WTC11 (cell line): ENCODE data around the gene PPP1R12B. TPM values are rescaled to one million over a fixed set of nuclear protein-coding genes. Genes with fewer than 3 reads are reported as not detected.

Experiments
- ATAC-seq: fragments of 200-7000 bp; cut with Tn5 transposase; 2 replicates; pipeline ENCODE4 v1.10.0; 2021; ENCODE audit warnings: mild to moderate bottlenecking, moderate library complexity
- CTCF ChIA-PET: fragments of 300-600 bp; sonication (Branson Sonifier 250); formaldehyde crosslinking; loops from one replicate; lab custom pipeline; 2021; ENCODE audit warnings: antibody characterized with exemption; lab: Charles Lee
- POLR2A ChIA-PET: fragments of 350-600 bp; sonication (Branson Sonifier 250); formaldehyde crosslinking; loops from one replicate; lab custom pipeline; 2021; ENCODE audit warnings: antibody characterized with exemption; lab: Charles Lee
- DNase-seq: peaks from one replicate; pipeline ENCODE4 v3.0.0; 2021; ENCODE audit warnings: low spot score
- H3K27ac Mint-ChIP-seq: 2 replicates; pipeline ENCODE4 v1.8.0; 2021; ENCODE audit warnings: mixed read lengths
- H3K27me3 Mint-ChIP-seq: 2 replicates; pipeline ENCODE4 v1.8.0; 2021; ENCODE audit warnings: low read depth, mild to moderate bottlenecking, moderate library complexity, mixed read lengths
- H3K36me3 Mint-ChIP-seq: 2 replicates; pipeline ENCODE4 v1.8.0; 2021; ENCODE audit warnings: mixed read lengths
- H3K4me1 Mint-ChIP-seq: 2 replicates; pipeline ENCODE4 v1.8.0; 2022; ENCODE audit warnings: mixed read lengths
- H3K4me3 Mint-ChIP-seq: 2 replicates; pipeline ENCODE4 v1.8.0; 2021; ENCODE audit warnings: mild to moderate bottlenecking, moderate library complexity, mixed read lengths
- H3K9me3 Mint-ChIP-seq: 2 replicates; pipeline ENCODE4 v1.8.0; 2021; ENCODE audit warnings: mixed read lengths
- EMX1 ChIP-seq: fragments of 250-450 bp; sonication (Bioruptor Pico); IDR thresholded peaks from 2 replicates; pipeline ENCODE4 v1.8.0; 2021; ENCODE audit warnings: mild to moderate bottlenecking
- GRHL2 ChIP-seq: fragments of 250-450 bp; sonication (Bioruptor Pico); IDR thresholded peaks from 2 replicates; pipeline ENCODE4 v1.8.0; 2022; ENCODE audit warnings: mild to moderate bottlenecking, moderate library complexity; ENCODE audit not compliant: insufficient replicate concordance, severe bottlenecking
- MAX ChIP-seq: sonication (generic); formaldehyde crosslinking; IDR thresholded peaks from 2 replicates; pipeline ENCODE4 v1.8.0; 2022; ENCODE audit warnings: mild to moderate bottlenecking, missing genetic modification reagents
- NFE2L1 ChIP-seq: sonication (generic); formaldehyde crosslinking; IDR thresholded peaks from 2 replicates; pipeline ENCODE4 v1.8.1; 2023; ENCODE audit warnings: missing genetic modification reagents
- RELA ChIP-seq: sonication (generic); formaldehyde crosslinking; IDR thresholded peaks from 2 replicates; pipeline ENCODE4 v1.8.1; 2022; ENCODE audit warnings: missing genetic modification reagents, mild to moderate bottlenecking, borderline replicate concordance
- STAT6 ChIP-seq: sonication (generic); formaldehyde crosslinking; conservative IDR thresholded peaks from 2 replicates; pipeline ENCODE4 v1.8.1; 2023; ENCODE audit warnings: mild to moderate bottlenecking, low read depth, missing genetic modification reagents, moderate library complexity
- TEAD1 ChIP-seq: sonication (generic); formaldehyde crosslinking; IDR thresholded peaks from 2 replicates; pipeline ENCODE4 v1.8.0; 2022; ENCODE audit warnings: mild to moderate bottlenecking, missing genetic modification reagents
- ZBTB21 ChIP-seq: sonication (generic); formaldehyde crosslinking; IDR thresholded peaks from 2 replicates; pipeline ENCODE4 v1.8.1; 2023; ENCODE audit warnings: mild to moderate bottlenecking, missing genetic modification reagents, borderline replicate concordance
- ZNF138 ChIP-seq: sonication (generic); formaldehyde crosslinking; conservative IDR thresholded peaks from 2 replicates; pipeline ENCODE4 v1.8.1; 2022; ENCODE audit warnings: mild to moderate bottlenecking, moderate library complexity, missing genetic modification reagents
- ZNF423 ChIP-seq: fragments of 250-450 bp; sonication (Bioruptor Pico); IDR thresholded peaks from 2 replicates; pipeline ENCODE4 v2.1.2; 2022; ENCODE audit warnings: mild to moderate bottlenecking, moderate library complexity
- ZNF512 ChIP-seq: sonication (generic); formaldehyde crosslinking; IDR thresholded peaks from 2 replicates; pipeline ENCODE4 v1.8.1; 2022; ENCODE audit warnings: missing genetic modification reagents, borderline replicate concordance
- total RNA-seq: library from RNA; stranded (reverse); gene quantifications from 3 replicates; pipeline ENCODE4 v1.2.3, GENCODE V29; 2021
- TF ChIP-seq, protein P1 (sequence below): sonication (generic); formaldehyde crosslinking; IDR thresholded peaks from 2 replicates; pipeline ENCODE4 v1.8.1; 2022; ENCODE audit warnings: low read depth, mild to moderate bottlenecking, moderate library complexity, missing genetic modification reagents, borderline replicate concordance
- TF ChIP-seq, protein P2 (sequence below): sonication (generic); formaldehyde crosslinking; conservative IDR thresholded peaks from 2 replicates; pipeline ENCODE4 v1.8.1; 2022; ENCODE audit warnings: mild to moderate bottlenecking, missing genetic modification reagents
- TF ChIP-seq, protein P3 (sequence below): fragments of 200-600 bp; IDR thresholded peaks from 2 replicates; pipeline ENCODE4 v1.8.0; 2022; ENCODE audit warnings: antibody characterized with exemption
- TF ChIP-seq, protein P4 (sequence below): fragments of 250-450 bp; sonication (Bioruptor Pico); IDR thresholded peaks from 2 replicates; pipeline ENCODE4 v1.9.0; 2021; ENCODE audit warnings: mild to moderate bottlenecking
- TF ChIP-seq, protein P5 (sequence below): sonication (generic); formaldehyde crosslinking; IDR thresholded peaks from 2 replicates; pipeline ENCODE4 v1.8.1; 2023; ENCODE audit warnings: mild to moderate bottlenecking, missing genetic modification reagents, moderate library complexity

The PPP1R12B gene
- total RNA-seq, 1 experiment from 2014 or later = 19.2 TPM

GRCh38 chr1:202575918-202576653, 227.6 kb downstream of the PPP1R12B start:
- no peak for DNase-seq
- no peaks in the 10 kb centered on the region for H3K9me3 Mint-ChIP-seq
- ChIA-PET POLR2A (no interaction called here), CTCF (interaction anchor here (0.6 to 2.9 kb wide), 6 partner anchors 14 to 455 kb away, joined by 3 to 25 read pairs (median 6); no protein-coding TSS in a partner anchor)
- H3K4me3 Mint-ChIP-seq = no peak overlapping the region
- no peak overlapping the region for H3K27ac Mint-ChIP-seq
- H3K27me3 Mint-ChIP-seq = no peaks in the 10 kb centered on the region
- H3K4me1 Mint-ChIP-seq = peaks cover 42% of the 10 kb centered on the region
- no peak for ATAC-seq
- no peaks in the 10 kb centered on the region; the same call in 1 of the 2 replicates for H3K36me3 Mint-ChIP-seq
- TF ChIP-seq ZNF138 (CRISPR knock-in tag) = no peak
- TF ChIP-seq, protein P1, sequence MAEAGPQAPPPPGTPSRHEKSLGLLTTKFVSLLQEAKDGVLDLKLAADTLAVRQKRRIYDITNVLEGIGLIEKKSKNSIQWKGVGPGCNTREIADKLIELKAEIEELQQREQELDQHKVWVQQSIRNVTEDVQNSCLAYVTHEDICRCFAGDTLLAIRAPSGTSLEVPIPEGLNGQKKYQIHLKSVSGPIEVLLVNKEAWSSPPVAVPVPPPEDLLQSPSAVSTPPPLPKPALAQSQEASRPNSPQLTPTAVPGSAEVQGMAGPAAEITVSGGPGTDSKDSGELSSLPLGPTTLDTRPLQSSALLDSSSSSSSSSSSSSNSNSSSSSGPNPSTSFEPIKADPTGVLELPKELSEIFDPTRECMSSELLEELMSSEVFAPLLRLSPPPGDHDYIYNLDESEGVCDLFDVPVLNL (CRISPR knock-in tag) = no peak
- no peak for TF ChIP-seq TEAD1 (CRISPR knock-in tag)
- TF ChIP-seq GRHL2 (CRISPR knock-in tag) = no peak
- TF ChIP-seq, protein P2, sequence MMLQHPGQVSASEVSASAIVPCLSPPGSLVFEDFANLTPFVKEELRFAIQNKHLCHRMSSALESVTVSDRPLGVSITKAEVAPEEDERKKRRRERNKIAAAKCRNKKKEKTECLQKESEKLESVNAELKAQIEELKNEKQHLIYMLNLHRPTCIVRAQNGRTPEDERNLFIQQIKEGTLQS (CRISPR knock-in tag) = no peak
- TF ChIP-seq ZNF512 (CRISPR knock-in tag) = no peak
- no peak for TF ChIP-seq EMX1 (CRISPR knock-in tag)
- TF ChIP-seq NFE2L1 (CRISPR knock-in tag) = no peak
- TF ChIP-seq, protein P3, sequence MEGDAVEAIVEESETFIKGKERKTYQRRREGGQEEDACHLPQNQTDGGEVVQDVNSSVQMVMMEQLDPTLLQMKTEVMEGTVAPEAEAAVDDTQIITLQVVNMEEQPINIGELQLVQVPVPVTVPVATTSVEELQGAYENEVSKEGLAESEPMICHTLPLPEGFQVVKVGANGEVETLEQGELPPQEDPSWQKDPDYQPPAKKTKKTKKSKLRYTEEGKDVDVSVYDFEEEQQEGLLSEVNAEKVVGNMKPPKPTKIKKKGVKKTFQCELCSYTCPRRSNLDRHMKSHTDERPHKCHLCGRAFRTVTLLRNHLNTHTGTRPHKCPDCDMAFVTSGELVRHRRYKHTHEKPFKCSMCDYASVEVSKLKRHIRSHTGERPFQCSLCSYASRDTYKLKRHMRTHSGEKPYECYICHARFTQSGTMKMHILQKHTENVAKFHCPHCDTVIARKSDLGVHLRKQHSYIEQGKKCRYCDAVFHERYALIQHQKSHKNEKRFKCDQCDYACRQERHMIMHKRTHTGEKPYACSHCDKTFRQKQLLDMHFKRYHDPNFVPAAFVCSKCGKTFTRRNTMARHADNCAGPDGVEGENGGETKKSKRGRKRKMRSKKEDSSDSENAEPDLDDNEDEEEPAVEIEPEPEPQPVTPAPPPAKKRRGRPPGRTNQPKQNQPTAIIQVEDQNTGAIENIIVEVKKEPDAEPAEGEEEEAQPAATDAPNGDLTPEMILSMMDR = no peak
- TF ChIP-seq RELA (CRISPR knock-in tag) = no peak
- no peak for TF ChIP-seq MAX (CRISPR knock-in tag)
- TF ChIP-seq, protein P4, sequence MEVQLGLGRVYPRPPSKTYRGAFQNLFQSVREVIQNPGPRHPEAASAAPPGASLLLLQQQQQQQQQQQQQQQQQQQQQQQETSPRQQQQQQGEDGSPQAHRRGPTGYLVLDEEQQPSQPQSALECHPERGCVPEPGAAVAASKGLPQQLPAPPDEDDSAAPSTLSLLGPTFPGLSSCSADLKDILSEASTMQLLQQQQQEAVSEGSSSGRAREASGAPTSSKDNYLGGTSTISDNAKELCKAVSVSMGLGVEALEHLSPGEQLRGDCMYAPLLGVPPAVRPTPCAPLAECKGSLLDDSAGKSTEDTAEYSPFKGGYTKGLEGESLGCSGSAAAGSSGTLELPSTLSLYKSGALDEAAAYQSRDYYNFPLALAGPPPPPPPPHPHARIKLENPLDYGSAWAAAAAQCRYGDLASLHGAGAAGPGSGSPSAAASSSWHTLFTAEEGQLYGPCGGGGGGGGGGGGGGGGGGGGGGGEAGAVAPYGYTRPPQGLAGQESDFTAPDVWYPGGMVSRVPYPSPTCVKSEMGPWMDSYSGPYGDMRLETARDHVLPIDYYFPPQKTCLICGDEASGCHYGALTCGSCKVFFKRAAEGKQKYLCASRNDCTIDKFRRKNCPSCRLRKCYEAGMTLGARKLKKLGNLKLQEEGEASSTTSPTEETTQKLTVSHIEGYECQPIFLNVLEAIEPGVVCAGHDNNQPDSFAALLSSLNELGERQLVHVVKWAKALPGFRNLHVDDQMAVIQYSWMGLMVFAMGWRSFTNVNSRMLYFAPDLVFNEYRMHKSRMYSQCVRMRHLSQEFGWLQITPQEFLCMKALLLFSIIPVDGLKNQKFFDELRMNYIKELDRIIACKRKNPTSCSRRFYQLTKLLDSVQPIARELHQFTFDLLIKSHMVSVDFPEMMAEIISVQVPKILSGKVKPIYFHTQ = no peak
- no peak for TF ChIP-seq ZBTB21
- TF ChIP-seq ZNF423 (CRISPR knock-in tag) = no peak
- TF ChIP-seq, protein P5, sequence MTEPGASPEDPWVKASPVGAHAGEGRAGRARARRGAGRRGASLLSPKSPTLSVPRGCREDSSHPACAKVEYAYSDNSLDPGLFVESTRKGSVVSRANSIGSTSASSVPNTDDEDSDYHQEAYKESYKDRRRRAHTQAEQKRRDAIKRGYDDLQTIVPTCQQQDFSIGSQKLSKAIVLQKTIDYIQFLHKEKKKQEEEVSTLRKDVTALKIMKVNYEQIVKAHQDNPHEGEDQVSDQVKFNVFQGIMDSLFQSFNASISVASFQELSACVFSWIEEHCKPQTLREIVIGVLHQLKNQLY (CRISPR knock-in tag) = no peak
- no peak for TF ChIP-seq STAT6
